OCI-M1 (cell line): ENCODE data around the gene TMEM50A.
"Not testable (repeated sequence)": the region's sequence is repeated elsewhere in the genome, so short reads cannot be mapped to it uniquely, and the experiment has no call there.

Experiments used
- DNase-seq: peaks from one replicate; lab custom pipeline; 2025; lab: John Stamatoyannopoulos, UW

The TMEM50A gene

GRCh38 chr1:25338188-25338981, at the start of gene TMEM50A:
TSS of gene TMEM50A (plus strand) at chr1:25338334. CDS start at chr1:25340487, 2,153 bp downstream.
- peak; percentile 93 for DNase-seq

GRCh38 chr1:25288573-25289101, 49.5 kb upstream of the TMEM50A start:
- DNase-seq, result not testable (repeated sequence)

GRCh38 chr1:25290043-25290442, 48.1 kb upstream of the TMEM50A start:
- DNase-seq, result not testable (repeated sequence)

- not testable (repeated sequence) for DNase-seq
Measured at GRCh38 chr1:25293426-25293825, 44.7 kb upstream of the TMEM50A start.

- DNase-seq, result not testable (repeated sequence)
Measured at GRCh38 chr1:25294889-25295826, 43.0 kb upstream of the TMEM50A start.

DNA sequence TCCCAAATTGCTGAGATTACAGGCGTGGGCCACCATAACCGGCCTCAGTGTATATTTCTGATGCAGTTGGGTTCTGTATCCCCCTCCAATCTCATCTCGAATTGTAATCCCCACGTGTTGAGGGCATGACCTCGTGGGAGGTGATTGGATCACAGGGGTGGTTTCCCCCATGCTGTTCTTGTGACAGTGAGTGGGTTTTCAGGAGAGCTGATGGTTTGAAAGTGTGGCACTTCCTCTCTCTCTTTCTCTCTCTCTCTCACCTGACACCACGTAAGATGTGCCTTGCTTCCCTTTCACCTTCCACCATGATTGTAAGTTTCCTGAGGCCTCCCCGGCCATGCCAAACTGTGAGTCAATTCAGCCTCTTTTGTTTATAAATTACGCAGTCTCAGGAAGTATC, 41.6 kb upstream of the TMEM50A start:
- DNase-seq, result not testable (repeated sequence)

- not testable (repeated sequence) for DNase-seq
Measured at GRCh38 chr1:25300729-25301128, 37.4 kb upstream of the TMEM50A start.

GRCh38 chr1:25302330-25302729, 35.8 kb upstream of the TMEM50A start:
- peak; percentile 62 for DNase-seq

- not testable (repeated sequence) for DNase-seq
Measured at GRCh38 chr1:25304936-25305335, 33.2 kb upstream of the TMEM50A start.

- not testable (repeated sequence) for DNase-seq
Measured at GRCh38 chr1:25308168-25308567, 30.0 kb upstream of the TMEM50A start.

DNA sequence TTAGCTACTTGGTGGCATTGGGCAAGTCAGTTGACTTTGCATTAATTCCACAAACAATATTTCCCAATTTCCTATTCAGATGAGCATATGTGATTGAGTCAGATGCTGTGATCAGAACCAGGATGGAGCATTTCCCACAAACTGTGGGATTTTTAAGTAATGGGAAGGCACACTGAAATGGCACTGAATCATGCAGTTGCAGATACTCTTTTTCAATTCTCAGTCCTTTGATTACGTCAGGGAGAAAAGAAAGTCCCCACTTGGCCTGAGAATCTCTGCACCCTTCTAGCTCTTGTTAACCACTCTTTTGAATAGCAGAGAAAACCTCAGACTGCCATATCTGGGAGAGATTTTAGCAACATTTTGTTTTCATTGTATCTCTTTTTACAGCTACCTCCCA, 29.0 kb upstream of the TMEM50A start:
- DNase-seq, result not testable (repeated sequence)

DNA sequence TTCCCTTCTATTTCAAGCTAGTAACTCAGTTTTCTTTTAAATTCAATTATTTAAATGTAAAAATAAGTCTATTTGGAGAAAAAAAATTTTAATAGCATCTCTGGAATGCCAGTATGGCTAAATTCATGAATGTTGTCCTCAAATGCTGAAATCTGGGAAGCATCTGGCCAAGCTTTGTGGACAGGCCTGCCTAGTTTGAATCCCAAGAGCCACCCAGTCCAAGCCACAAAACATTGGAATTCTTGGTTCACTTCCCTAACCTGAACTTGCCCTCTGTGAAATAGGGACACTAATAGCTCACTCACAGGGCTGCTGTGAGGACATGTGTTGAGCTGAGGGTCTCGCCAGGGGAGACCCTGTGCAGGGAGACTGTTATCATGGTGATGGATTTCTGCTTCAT, 28.6 kb upstream of the TMEM50A start:
- not testable (repeated sequence) for DNase-seq

- not testable (repeated sequence) for DNase-seq
Measured at GRCh38 chr1:25312806-25313470, 25.2 kb upstream of the TMEM50A start.

- DNase-seq, result not testable (repeated sequence)
Measured at GRCh38 chr1:25320314-25320938, 17.7 kb upstream of the TMEM50A start.

DNA sequence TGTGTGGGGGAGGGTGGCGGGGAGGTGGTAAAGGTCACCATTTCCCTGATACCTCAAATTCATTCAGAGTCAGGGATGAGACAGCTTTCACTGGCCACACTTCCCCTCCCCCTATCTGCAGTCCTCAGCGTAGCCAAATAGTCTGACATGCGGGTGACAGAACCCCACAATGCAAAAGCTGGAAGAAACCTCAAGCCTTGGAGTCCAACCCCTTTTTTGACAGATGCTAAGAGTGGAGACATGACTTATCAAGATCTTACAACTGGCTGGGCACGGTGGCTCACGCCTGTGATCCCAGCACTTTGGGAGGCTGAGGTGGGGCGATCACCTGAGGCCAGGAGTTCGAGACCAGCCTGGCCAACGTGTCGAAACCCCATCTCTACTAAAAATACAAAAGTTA, 16.0 kb upstream of the TMEM50A start:
- DNase-seq, result peak; percentile 49

- not testable (repeated sequence) for DNase-seq
Measured at GRCh38 chr1:25324407-25324806, 13.7 kb upstream of the TMEM50A start.

- not testable (repeated sequence) for DNase-seq
Measured at GRCh38 chr1:25327864-25328790, 10.0 kb upstream of the TMEM50A start.

- not testable (repeated sequence) for DNase-seq
Measured at GRCh38 chr1:25328791-25329185, 9.3 kb upstream of the TMEM50A start.

- not testable (repeated sequence) for DNase-seq
Measured at GRCh38 chr1:25329336-25329735, 8.8 kb upstream of the TMEM50A start.

DNA sequence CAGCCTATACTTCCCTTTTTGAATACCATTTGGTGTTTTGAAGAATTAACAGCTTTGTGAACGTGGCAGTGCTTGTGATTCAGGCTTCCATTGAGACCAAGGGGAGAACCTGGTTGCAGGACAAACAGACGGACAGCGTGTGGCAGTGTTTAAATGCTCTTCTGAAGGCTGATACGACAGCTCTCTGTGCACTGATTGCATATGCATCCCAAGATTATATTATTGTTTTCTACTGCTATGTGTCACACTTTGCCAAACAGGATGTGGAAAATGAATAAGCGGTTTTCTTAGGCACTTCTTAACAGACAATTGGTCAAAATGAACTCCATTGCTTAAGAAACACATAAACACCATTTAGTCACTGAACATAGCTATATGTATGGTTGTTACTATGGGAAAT, 8.2 kb upstream of the TMEM50A start:
- DNase-seq, result peak; percentile 58
